ENCODE results near the gene MRPL20.
"Not testable (repeated sequence)": the region's sequence is repeated elsewhere in the genome, so short reads cannot be mapped to it uniquely, and the experiment has no call there.

The MRPL20 gene

DNA sequence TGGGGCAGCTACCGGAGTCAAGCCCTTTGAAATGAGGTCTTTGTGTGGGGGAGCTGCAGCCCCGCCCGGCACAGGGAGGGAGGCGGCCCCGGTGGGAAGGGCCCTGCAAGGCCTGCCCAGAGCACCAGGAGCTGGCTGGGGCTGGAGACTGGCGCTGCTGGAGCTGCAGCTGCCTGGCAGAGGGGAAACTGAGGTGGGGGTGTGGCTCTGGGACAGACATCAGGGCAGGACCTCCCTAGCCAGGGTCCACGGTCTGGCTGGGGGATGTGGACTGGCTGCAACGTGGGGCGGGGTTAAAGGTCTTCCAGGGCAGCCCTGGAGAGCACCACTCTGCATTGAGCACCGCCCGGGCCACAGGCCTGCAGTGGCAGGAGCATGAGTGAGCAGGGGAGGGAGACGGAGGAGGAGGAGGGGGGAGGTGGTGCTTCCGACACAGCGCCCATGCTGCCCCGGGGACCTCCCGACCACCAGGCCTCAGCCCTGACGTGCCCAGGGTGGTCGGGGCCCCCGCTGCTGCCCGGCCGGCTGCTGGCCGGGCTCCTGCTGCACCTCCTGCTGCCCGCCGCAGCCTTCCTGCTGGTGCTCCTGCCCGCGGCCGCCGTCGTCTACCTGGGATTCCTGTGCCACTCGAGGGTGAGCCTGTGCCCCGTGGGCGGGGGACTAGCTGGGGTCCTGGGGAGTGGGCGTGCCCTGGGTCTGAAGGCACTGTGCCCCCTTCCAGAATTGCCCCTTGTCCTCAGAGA lies 18.8 kb upstream of the MRPL20 start:
- DNase-seq = no peak

DNA sequence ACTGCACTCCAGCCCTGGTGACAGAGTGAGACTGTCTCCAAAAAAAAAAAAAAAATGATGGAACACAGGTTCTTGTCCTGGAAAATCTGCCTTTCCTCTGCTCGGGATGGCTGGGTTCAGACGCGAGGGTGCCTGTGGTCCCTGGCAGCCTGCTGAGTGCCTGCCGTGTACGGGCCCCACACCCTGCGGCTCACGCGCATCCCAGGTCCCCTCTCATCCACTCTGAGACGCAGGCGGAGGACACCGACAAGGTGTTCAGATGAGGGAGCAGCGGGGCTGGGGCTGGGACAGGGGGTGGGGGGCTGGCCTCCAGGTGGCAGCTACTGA lies 18.3 kb upstream of the MRPL20 start:
- DNase-seq = no peak

DNA sequence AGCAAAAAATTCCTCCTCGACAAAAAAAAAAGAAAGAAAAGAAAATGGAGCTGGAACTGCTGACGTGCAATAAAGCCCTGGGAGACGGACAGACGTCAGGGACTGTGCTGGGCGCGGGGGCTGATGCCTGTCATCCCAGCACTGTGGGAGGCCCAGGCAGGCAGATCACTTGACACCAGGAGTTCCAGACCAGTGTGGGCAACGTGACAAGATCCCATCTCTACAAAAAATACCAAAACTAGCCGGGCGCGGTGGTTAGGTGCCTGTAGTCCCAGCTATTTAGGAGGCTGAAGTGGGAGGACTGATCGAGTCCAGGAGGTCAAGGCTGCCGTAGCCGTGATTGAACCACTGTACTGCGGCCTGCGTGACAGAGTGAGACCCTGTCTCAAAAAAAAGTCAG lies 17.6 kb upstream of the MRPL20 start:
- no peak for DNase-seq

DNA sequence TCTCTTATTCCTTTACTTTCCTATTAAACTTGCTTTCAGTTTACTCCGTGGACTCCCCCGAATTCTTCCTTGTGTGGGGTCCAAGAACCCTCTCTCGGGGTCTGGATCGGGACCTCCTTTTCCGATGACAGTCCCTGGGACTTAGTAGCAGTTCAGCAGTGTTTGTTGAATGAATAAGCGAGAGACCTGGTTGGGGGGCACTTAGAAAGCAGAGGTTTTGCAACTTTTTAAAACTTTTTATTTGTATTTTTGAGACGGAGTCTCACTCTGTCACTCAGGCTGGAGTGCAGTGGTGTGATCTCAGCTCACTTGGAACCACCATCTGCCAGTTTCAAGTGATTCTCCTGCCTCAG lies 16.1 kb upstream of the MRPL20 start:
- no peak for DNase-seq

DNA sequence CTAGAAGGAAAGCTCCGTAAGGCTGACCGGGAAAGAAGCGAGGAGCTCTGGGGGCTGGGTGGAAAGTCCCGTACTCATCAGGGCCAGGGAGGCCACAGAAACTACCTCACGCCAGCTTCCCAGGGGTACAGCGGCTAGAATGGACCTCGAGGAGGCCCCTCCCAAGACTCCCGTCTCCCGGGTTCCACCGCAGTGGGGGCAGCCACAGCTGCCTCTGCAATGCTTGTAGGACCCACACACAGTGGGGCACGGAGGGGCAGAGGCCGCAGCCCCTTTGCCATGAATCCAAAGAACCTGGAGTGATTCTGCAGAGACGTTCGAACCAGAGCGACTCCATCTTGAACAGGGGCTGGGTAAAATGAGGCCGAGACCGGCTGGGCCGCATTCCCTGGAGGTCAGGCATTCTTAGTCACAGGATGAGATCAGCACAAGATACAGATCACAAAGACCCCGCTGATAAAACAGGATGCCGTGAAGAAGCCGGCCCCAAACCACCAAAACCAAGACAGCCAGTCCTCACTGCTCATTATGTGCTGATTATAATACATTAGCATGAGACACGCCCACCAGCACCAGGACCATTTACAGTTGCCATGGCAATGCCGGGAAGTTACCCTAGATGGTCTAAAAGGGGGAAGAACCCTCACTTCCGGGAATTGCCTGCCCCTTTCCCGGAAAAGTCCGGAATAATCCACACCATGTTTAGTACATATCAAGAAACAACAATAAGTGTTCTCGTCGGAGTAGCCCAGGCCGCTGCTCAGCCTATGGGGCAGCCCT lies 15.6 kb upstream of the MRPL20 start:
- DNase-seq = no peak

DNA sequence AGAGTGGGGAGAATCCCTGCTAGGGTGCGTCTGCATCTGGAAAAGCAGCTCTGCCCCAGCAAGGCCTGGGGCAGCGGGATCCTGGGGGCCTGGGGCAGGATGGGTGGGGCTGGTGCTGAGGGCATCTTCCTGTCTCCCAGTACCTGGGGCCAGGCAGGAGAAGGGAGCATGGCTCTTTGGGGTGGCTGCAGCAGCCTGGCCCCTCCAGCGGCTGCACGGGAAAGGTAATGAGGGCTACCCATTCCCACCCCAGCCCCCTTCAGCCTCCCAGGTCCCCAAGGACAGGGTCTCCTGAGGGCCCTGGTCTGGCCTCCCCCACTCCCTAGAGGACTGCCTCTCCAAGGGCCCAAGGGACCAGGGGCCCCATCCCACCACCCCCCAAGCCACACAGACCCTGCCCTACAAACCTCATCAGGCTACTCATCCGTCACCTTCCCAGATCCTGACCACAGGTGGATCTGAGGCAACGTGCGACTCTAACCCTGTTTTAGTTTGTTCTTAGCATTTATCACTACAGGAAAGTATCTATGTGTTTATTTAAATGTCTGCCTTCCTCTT lies 14.9 kb upstream of the MRPL20 start:
- no peak for DNase-seq

DNA sequence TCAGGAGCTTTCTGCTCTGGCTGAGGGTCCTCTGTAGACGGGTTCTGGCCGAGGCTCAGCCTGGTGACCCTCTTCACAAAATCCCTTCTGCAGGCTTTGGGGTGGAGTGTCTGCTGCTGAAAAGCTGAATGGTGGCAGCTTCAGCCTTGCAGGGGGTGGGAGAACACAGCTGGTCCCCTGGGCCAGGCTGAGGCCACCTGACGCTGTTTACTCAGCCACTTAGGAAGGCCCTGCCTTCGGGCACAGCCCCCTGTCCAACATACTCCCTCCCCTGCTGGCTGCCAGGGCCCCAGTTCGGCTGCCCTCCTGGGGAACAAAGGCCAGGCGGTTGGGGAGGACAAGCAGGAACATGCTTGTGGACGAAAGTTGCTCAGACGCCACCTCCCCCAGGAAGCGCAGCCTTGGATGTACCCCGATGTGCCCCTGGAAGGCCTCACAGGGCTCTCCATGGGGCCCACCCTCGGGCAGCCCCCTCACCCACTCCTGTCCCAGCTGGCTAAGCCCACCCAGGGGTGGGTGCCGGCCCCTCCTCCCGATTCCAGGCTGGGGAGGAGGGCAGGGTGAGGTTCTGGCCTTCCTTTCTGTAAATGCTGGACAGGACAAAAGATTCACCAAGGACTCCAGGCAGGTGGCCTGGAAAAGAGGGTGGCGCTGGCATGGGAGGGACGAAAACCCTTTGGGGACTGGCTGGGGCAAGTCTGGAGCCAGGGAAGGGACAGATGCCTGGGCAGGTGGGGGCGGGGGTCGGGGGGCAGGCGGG lies 14.2 kb upstream of the MRPL20 start, which contains the start of gene ANKRD65:
Gene ANKRD65 (minus strand): TSS at position 130 of the 760 bp plus-strand sequence. CDS start 271 bp downstream, outside the sequence.
- no peak for DNase-seq

DNA sequence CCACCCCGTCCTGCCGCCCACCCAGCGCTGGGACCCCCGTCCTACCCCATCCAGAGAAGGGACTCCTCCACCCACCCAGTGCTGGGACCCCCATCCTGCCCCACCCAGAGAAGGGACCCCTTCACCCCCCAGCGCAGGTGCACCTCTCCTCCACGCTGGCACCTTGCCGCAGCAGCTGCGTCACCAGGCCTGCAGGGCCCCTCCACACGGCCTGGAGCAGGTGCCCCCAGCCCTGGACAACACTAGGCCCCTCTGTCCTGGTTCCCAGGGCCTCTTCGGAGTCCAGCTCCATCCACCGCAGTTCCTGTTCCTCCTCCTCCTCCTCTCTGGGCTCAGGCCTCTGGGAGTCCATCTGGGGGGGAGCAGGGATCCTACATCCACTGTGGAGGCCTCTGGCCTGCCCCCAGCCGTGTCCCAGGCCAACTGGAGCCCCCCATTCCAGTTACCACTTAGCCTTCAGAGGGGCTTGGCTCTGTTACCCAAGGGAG lies 13.6 kb upstream of the MRPL20 start:
- no peak for DNase-seq

DNA sequence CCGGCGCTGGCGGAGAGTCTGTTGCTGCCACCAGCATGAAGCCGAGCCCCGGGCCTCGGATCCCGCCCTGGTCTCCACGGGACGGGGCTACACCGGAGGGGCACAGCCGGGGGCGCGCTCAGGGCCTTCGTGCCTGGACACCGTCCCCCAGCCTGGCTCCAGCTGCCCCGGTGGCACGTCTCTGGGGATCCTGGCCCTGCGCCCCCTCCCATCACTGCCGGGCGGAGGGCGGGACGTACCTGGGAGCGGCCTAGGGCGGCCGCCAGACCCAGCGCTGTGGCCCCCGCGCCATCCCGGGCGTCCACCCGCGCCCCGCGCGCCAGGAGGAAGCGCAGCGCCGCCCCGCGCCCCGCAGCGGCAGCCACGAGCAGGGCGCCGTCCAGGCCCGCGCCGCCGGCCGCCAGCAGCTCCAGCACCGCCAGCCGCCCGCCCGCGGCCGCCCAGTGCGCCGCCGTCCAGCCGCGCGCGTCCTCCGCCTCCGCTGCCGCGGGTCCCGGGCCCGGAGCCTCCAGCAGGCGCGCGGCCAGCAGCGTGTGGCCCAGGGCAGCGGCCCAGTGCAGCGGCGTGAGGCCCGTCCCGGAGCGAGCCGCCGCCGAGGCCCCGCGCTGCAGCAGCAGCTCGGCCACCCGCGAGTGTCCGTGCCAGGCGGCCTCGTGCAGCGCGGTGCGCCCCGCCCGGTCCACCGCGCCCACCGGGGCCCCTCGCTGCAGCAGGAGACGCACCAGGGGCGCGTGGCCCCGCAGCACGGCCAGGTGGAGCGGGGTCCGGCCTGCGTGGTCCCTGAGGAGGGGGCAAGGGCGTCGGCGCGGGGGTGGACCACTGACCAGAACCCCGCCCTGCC lies 12.9 kb upstream of the MRPL20 start:
- DNase-seq = no peak

DNA sequence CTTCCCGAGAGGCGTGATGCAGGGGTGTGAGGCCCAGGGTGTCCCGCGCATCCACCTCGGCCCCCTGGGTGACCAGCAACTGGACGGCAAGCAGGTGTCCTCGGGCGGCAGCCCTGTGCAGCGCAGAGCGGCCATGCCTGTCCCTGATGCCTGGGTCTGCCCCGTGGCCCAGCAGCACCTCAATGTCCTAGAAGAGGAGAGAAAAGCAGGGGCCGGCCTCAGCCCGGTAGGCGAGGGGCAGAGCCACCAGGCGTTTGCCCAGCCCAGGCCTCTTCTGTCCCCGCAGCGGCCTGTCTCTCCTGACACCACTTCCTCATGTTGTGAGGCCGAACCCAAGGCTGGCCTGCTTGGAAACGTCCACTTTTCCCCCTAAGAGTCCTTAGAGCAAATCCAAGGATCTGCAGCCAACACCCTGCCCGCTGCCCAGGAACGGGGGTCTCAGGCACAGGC lies 12.3 kb upstream of the MRPL20 start:
- DNase-seq = no peak

DNA sequence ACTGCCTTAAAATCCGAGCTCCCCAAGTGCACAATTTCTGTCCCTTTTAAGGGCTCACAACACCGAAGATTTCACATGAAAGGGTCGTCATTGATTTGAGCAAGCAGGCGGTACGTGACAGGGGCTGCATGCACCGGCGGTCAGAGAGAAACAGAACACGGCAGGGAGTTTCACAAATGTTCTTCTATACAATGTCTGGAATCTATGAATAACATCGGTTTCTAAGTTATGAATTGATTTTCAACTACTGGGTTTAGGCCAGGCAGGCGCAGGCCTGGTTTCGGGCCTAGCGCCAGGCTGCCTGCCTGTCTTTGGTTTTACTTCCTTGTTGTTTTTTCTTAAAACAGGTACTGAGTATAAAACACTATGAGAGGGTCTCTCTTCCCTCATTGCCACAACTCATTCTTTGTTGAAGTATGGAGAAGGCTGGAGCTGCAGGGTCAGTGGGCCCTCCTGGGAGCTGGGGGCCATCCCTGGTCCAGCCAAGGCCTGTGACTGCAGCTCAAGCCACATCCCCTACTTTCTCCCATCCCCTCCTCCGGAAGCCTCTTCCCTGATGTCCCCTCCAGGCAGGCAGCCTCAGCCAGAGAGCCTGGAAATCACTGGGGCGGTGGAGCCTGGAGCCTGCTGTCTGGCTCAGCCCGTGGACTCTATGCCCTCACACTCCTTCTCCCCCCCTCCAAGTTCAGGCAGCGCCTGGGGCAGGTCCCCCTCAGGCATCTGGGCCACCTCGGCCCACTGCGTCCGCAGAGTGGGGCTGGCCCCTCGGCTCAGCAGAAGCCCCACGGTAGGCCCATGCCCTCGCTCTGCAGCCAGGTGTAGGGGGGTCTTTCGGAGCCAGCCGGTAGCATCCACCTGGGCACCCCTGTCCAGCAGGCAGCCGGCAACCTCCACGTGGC lies 11.6 kb upstream of the MRPL20 start:
- DNase-seq = no peak

DNA sequence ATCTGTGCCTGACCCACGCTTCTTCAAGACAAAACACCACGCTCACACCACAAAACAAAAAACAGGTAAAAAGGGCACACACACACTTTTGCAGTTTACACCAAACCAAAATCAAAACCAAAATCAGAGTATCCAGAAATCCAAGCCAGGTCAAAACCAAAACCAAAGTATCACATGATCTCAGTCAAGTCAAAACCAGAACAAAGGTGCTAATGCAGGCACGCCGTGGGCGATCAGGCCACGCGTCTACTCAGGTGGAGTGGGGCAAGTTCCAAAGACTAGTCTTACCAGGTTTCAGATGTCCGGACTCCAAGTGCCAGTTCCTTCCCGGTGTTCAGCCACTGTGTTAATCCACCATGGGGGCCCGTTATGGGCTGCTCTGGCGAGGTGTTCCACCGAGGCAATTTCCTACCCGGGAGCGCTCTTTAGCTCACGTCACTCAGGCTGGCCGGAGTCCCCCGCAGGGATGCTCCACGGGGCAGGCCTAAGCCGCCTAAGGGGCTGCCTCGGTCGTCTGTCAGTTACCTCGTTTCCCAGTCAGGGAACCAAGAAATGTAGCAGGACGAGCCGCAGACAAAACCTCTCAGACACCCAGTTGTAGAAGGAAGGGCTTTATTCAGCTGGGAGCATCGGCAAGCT lies 10.9 kb upstream of the MRPL20 start:
- not testable (repeated sequence) for DNase-seq

DNA sequence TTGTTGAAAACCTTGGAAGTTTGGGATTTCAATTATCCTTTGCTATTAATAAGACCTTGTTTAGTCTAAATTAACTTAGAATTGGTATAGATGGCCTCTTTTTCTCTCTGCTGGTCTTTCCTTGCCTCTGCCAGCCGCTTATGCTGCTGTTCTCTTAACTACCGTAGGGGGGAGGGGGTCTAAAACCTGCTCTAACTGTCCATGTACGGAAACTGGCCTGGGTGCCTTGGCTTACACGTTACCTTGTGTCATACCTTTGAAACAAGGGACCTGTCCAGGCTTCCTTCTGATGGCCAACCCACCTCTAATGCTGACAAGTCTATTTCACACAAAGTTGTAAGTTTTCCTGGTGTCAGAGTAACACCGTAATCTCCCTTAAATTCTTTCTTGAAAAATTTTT lies 10.3 kb upstream of the MRPL20 start:
- DNase-seq = not testable (repeated sequence)

DNA sequence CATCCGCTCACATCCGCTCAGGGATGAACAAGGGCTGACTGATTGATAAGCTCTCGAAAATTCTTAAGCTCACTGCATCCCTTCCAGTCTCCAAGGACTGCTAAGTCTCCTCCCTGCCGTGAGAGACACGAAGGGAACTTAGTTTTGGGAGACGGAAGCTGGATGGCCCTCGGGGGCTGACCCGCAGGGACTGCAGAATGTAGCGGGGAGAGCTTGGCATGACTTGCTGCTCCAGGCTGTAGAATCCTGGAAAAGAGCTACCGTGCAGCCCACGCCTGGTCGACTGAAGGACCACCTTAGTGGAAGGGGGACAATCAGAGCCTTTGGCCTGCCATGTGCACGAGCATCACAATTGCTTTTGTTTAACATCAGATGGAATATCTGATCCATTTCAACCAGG lies 8.7 kb upstream of the MRPL20 start:
- no peak for DNase-seq

DNA sequence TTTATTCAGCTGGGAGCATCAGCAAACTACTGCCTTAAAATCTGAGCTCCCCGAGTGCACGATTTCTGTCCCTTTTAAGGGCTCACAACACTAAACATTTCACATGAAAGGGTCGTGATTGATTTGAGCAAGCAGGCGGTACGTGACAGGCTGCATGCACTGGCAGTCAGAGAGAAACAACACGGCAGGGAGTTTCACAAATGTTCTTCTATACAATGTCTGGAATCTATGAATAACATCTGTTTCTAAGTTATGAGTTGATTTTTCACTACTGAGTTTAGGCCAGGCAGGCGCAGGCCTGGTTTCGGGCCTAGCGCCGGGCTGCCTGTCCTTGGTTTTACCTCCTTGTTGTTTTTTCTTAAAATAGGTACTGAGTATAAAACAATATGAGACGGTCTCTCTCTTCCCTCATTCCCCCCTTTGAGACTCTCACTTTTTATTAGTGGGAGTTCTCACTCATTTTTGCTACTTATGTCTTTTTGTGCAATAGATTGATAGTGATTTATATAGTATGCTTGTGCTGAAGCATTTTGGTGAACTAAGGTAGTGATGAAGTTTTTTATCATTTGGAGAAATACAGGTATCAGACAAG lies 5.3 kb upstream of the MRPL20 start:
- not testable (repeated sequence) for DNase-seq

DNA sequence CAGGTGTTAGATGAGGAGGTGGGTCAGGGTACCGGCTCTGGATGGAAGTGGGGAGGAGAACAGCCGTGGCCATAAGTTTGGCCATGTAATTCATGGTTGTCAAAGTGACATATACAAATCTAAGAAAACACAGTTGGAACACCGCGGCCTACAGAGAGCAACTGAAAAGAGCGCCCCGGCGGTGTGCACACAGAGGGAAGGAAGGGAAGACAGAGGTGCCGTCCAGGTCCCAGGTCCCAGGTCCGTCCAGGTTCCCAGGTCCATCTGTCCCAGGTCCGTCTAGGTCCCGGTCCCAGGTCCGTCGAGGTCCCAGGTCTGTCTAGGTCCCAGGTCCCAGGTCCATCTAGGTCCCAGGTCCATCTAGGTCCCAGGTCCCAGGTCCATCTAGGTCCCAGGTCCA lies 4.5 kb upstream of the MRPL20 start:
- no peak for DNase-seq

DNA sequence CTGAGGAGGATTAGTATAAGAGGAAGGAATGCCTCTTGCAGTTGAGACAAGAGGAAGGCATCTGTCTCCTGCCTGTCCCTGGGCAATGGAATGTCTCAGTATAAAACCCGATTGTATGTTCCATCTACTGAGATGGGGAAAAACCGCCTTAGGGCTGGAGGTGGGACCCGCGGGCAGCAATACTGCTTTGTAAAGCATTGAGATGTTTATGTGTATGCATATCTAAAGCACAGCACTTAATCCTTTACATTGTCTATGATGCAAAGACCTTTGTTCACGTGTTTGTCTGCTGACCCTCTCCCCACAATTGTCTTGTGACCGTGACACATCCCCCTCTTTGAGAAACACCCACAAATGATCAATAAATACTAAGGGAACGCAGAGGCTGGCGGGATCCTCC lies 3.1 kb upstream of the MRPL20 start:
- DNase-seq = not testable (repeated sequence)

DNA sequence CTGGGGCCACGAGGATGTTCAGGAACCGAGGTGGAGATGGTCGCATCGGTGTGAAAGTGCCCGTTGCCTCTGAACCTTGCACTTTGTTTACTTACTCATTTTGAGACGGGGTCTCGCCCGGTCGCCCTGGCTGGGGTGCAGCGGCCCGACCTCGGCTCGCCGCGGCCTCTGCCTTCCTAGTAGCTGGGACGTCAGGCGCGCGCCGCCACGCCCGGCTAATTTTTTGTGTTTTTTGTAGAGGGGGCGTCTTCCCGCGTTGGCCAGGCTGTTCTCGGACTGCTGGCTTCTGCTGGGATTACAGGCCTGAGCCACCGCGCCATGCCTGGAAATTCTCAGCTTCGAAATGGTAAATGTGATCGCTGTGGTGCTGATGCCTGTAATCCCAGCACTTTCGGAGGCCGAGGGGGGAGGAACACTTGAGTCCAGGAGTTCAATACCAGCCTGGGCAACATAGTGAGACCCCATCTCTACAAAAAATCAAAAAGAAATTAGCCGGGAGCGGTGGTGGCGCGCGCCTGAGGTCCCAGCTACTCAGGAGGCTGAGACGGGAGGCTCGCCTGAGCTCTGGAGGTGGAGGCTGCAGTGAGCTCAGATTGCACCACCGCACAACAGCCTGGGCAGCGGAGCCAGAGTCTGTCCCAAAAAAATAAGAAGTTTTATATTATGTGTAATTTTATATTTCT lies 684 bp upstream of the MRPL20 start:
- DNase-seq = peak; percentile 34

DNA sequence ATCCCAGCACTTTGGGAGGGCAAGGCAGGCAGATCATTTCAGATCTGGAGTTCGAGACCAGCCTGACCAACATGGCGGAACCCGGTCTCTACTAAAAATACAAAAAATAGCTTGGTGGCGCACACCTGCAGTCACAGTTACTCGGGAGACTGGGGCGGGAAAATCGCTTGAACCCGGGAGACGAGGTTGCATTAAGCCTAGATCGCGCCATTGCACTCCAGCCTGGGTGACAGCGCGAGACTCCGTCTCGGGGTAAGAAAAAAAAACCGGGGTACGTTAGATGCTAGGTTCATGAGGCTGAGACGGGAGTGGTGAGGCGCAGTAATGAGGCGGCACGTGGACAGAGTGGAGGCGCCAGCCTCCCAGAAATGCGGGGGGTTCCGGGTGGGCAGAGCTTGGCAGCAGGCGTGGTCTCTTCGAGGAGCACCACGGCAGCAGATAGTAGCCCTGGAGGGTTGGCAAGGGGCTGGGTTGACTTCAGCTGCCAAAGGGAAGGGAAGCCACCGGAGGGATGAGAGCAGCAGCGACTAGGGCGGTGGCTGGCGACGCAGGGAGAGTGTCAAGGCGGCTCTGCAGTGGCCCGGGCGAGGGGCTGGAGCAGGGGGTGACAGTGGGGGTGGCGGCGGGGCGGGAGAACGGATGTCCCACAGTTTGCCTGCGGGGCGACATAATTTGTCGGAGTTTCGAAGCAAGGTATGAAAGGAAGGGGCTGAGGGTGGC lies 832 bp downstream of the MRPL20 start:
- DNase-seq = no peak
